ENCODE results near the gene ACSM6.

The ACSM6 gene

GRCh38 chr10:95253686-95254085 lies 59.6 kb downstream of the ACSM6 start:
- Histone ChIP-seq H3K4me3 (ENCODE audit: insufficient read depth, low read depth, low read length) (no peak overlapping the region), H3K27me3 (ENCODE audit: control insufficient read depth, insufficient read depth, low read length, poor library complexity, severe bottlenecking) (no peaks in the 10 kb centered on the region), H3K27ac (ENCODE audit: insufficient read depth, low read depth, low read length, poor library complexity, severe bottlenecking) (no peak overlapping the region), H3K36me3 (ENCODE audit: control insufficient read depth, insufficient read depth, low read length) (peaks cover 10% of the 10 kb centered on the region), H3K4me1 (ENCODE audit: control insufficient read depth, insufficient read depth, low read length) (no peaks in the 10 kb centered on the region), H3K9me3 (ENCODE audit: control insufficient read depth, low read length) (no peaks in the 10 kb centered on the region)
- 100% methylated on average over 1 of the region's 2 CpGs; no CpG with 5 or more reads in 1 of the 2 experiments for WGBS, 2 experiments

DNA sequence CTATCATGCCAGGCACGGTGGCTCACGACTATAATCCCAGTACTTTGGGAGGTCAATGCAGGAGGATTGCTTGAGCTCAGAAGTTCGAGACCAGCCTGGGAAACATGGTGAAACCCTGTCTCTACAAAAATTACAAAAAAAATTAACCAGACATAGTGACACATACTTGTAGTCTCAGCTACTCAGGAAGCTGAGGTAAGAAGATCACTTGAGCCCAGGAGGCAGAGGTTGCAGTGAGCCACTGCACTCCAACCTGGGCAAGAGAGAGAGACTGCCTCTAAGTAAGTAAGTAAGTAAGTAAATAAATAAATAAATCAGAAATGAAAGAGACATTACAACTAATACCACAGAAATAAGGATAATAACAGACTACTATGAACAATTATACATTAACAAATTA lies 60.6 kb downstream of the ACSM6 start:
- no peaks in the 10 kb centered on the region for H3K27me3 ChIP-seq (ENCODE audit: control insufficient read depth, insufficient read depth, low read length, poor library complexity, severe bottlenecking)
- no peak overlapping the region for H3K27ac ChIP-seq (ENCODE audit: insufficient read depth, low read depth, low read length, poor library complexity, severe bottlenecking)
- H3K4me3 ChIP-seq (ENCODE audit: insufficient read depth, low read depth, low read length) = no peak overlapping the region
- WGBS, 2 experiments = 93 to 94% methylated on average over 3 of the region's 3 CpGs
- H3K9me3 ChIP-seq (ENCODE audit: control insufficient read depth, low read length) = no peaks in the 10 kb centered on the region
- H3K4me1 ChIP-seq (ENCODE audit: control insufficient read depth, insufficient read depth, low read length) = no peaks in the 10 kb centered on the region
- H3K36me3 ChIP-seq (ENCODE audit: control insufficient read depth, insufficient read depth, low read length) = peaks cover 14% of the 10 kb centered on the region

DNA sequence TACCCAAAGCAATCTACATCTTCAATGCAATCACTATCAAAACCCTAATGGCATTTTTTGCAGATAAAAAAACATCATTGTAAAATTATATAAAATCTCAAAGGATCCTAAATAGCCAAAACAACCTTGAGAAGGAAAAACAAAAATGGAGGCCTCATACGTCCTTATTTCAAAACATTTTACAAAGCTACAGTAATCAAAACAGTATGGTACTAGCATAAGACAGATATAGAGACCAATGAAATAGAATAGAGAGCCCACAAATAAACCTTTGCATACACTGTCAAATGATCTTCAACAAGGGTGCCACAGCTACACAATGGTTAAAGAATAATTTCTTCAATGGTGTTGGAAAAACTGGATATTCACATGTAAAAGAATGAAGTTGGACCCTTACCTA lies 62.2 kb downstream of the ACSM6 start:
- no peak overlapping the region for H3K4me3 ChIP-seq (ENCODE audit: insufficient read depth, low read depth, low read length)
- peaks cover 18% of the 10 kb centered on the region for H3K36me3 ChIP-seq (ENCODE audit: control insufficient read depth, insufficient read depth, low read length)
- WGBS, 2 experiments = 100% methylated on average over 1 of the region's 1 CpG; no CpG with 5 or more reads in 1 of the 2 experiments
- no peaks in the 10 kb centered on the region for H3K27me3 ChIP-seq (ENCODE audit: control insufficient read depth, insufficient read depth, low read length, poor library complexity, severe bottlenecking)
- H3K9me3 ChIP-seq (ENCODE audit: control insufficient read depth, low read length) = no peaks in the 10 kb centered on the region
- H3K4me1 ChIP-seq (ENCODE audit: control insufficient read depth, insufficient read depth, low read length) = no peaks in the 10 kb centered on the region
- no peak overlapping the region for H3K27ac ChIP-seq (ENCODE audit: insufficient read depth, low read depth, low read length, poor library complexity, severe bottlenecking)

GRCh38 chr10:95257849-95258248 lies 63.8 kb downstream of the ACSM6 start:
- Histone ChIP-seq H3K4me3 (ENCODE audit: insufficient read depth, low read depth, low read length) (no peak overlapping the region), H3K27me3 (ENCODE audit: control insufficient read depth, insufficient read depth, low read length, poor library complexity, severe bottlenecking) (no peaks in the 10 kb centered on the region), H3K27ac (ENCODE audit: insufficient read depth, low read depth, low read length, poor library complexity, severe bottlenecking) (no peak overlapping the region), H3K9me3 (ENCODE audit: control insufficient read depth, low read length) (no peaks in the 10 kb centered on the region), H3K36me3 (ENCODE audit: control insufficient read depth, insufficient read depth, low read length) (peaks cover 18% of the 10 kb centered on the region), H3K4me1 (ENCODE audit: control insufficient read depth, insufficient read depth, low read length) (no peaks in the 10 kb centered on the region)
- WGBS, 2 experiments = 96 to 98% methylated on average over 4 to 5 of the region's 7 CpGs

GRCh38 chr10:95260397-95260881 lies 66.4 kb downstream of the ACSM6 start:
- H3K27ac ChIP-seq (ENCODE audit: insufficient read depth, low read depth, low read length, poor library complexity, severe bottlenecking) = no peak overlapping the region

GRCh38 chr10:95260909-95261552 lies 67.0 kb downstream of the ACSM6 start:
- no peak overlapping the region for H3K27ac ChIP-seq (ENCODE audit: insufficient read depth, low read depth, low read length, poor library complexity, severe bottlenecking)
- H3K4me3 ChIP-seq (ENCODE audit: insufficient read depth, low read depth, low read length) = no peak overlapping the region
- no peaks in the 10 kb centered on the region for H3K27me3 ChIP-seq (ENCODE audit: control insufficient read depth, insufficient read depth, low read length, poor library complexity, severe bottlenecking)
- H3K36me3 ChIP-seq (ENCODE audit: control insufficient read depth, insufficient read depth, low read length) = peaks cover 18% of the 10 kb centered on the region
- H3K4me1 ChIP-seq (ENCODE audit: control insufficient read depth, insufficient read depth, low read length) = peaks cover 10% of the 10 kb centered on the region
- WGBS, 2 experiments = 88 to 95% methylated on average over 4 of the region's 4 CpGs
- H3K9me3 ChIP-seq (ENCODE audit: control insufficient read depth, low read length) = no peaks in the 10 kb centered on the region

More at GRCh38 chr10:95260397-95260881, 66.4 kb downstream of the ACSM6 start:
- H3K36me3 ChIP-seq (ENCODE audit: control insufficient read depth, insufficient read depth, low read length) = peaks cover 18% of the 10 kb centered on the region
- WGBS, 2 experiments = 74 to 88% methylated on average over 3 of the region's 3 CpGs
- no peaks in the 10 kb centered on the region for H3K27me3 ChIP-seq (ENCODE audit: control insufficient read depth, insufficient read depth, low read length, poor library complexity, severe bottlenecking)
- H3K4me1 ChIP-seq (ENCODE audit: control insufficient read depth, insufficient read depth, low read length) = peaks cover 10% of the 10 kb centered on the region
- H3K9me3 ChIP-seq (ENCODE audit: control insufficient read depth, low read length) = no peaks in the 10 kb centered on the region
- no peak overlapping the region for H3K4me3 ChIP-seq (ENCODE audit: insufficient read depth, low read depth, low read length)

DNA sequence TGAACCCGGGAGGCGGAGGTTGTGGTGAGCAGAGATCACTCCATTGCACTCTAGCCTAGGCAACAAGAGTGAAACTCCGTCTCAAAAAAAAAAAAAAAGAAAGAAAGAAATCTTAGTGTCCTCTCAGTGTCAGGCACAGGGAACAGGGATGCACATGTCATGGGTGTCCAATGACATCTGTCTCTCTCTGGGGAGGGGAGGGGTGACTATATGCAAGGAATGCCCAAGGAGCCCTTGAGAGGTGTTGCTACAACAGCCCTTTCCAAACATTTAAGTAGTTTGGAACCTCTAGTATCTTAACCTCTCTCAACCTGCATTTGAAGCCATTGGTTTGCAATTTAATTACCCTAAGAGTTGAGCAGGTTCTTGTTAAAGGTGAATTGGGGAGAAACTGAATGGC lies 67.9 kb downstream of the ACSM6 start:
- WGBS, 2 experiments = 92 to 95% methylated on average over 3 of the region's 3 CpGs
- no peaks in the 10 kb centered on the region for H3K9me3 ChIP-seq (ENCODE audit: control insufficient read depth, low read length)
- H3K4me1 ChIP-seq (ENCODE audit: control insufficient read depth, insufficient read depth, low read length) = peaks cover 10% of the 10 kb centered on the region
- H3K27me3 ChIP-seq (ENCODE audit: control insufficient read depth, insufficient read depth, low read length, poor library complexity, severe bottlenecking) = no peaks in the 10 kb centered on the region
- H3K27ac ChIP-seq (ENCODE audit: insufficient read depth, low read depth, low read length, poor library complexity, severe bottlenecking) = no peak overlapping the region
- no peak overlapping the region for H3K4me3 ChIP-seq (ENCODE audit: insufficient read depth, low read depth, low read length)
- peaks cover 18% of the 10 kb centered on the region for H3K36me3 ChIP-seq (ENCODE audit: control insufficient read depth, insufficient read depth, low read length)

- 77 to 82% methylated on average over 5 of the region's 5 CpGs for WGBS, 2 experiments
- H3K4me1 ChIP-seq (ENCODE audit: control insufficient read depth, insufficient read depth, low read length) = peaks cover 10% of the 10 kb centered on the region
- no peak overlapping the region for H3K4me3 ChIP-seq (ENCODE audit: insufficient read depth, low read depth, low read length)
- no peaks in the 10 kb centered on the region for H3K9me3 ChIP-seq (ENCODE audit: control insufficient read depth, low read length)
- H3K27me3 ChIP-seq (ENCODE audit: control insufficient read depth, insufficient read depth, low read length, poor library complexity, severe bottlenecking) = no peaks in the 10 kb centered on the region
- H3K36me3 ChIP-seq (ENCODE audit: control insufficient read depth, insufficient read depth, low read length) = peaks cover 14% of the 10 kb centered on the region
- H3K27ac ChIP-seq (ENCODE audit: insufficient read depth, low read depth, low read length, poor library complexity, severe bottlenecking) = no peak overlapping the region
Measured at GRCh38 chr10:95262763-95263518, 68.9 kb downstream of the ACSM6 start.

DNA sequence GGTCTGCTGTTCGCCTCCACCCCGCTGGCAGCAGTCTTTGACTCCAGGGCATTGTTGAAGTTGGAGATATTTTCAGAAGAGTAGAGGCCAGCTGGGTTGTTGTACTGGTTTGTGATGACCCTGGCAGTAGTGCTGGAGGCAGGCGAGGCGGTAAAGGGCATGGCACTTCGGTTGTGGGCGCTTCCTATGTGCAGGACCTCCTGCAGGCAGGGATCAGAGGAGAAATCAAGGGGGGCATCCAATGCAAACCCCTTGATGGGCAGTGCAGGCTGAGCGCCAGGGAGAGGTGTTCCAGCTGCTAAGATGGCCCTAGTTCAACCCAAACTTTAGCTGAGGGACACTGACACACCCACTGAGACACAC lies 69.8 kb downstream of the ACSM6 start:
- WGBS, 2 experiments = 78 to 79% methylated on average over 7 of the region's 7 CpGs
- Histone ChIP-seq H3K4me3 (ENCODE audit: insufficient read depth, low read depth, low read length) (no peak overlapping the region), H3K27me3 (ENCODE audit: control insufficient read depth, insufficient read depth, low read length, poor library complexity, severe bottlenecking) (no peaks in the 10 kb centered on the region), H3K9me3 (ENCODE audit: control insufficient read depth, low read length) (no peaks in the 10 kb centered on the region), H3K36me3 (ENCODE audit: control insufficient read depth, insufficient read depth, low read length) (peaks cover 8% of the 10 kb centered on the region), H3K27ac (ENCODE audit: insufficient read depth, low read depth, low read length, poor library complexity, severe bottlenecking) (no peak overlapping the region), H3K4me1 (ENCODE audit: control insufficient read depth, insufficient read depth, low read length) (peaks cover 10% of the 10 kb centered on the region)

DNA sequence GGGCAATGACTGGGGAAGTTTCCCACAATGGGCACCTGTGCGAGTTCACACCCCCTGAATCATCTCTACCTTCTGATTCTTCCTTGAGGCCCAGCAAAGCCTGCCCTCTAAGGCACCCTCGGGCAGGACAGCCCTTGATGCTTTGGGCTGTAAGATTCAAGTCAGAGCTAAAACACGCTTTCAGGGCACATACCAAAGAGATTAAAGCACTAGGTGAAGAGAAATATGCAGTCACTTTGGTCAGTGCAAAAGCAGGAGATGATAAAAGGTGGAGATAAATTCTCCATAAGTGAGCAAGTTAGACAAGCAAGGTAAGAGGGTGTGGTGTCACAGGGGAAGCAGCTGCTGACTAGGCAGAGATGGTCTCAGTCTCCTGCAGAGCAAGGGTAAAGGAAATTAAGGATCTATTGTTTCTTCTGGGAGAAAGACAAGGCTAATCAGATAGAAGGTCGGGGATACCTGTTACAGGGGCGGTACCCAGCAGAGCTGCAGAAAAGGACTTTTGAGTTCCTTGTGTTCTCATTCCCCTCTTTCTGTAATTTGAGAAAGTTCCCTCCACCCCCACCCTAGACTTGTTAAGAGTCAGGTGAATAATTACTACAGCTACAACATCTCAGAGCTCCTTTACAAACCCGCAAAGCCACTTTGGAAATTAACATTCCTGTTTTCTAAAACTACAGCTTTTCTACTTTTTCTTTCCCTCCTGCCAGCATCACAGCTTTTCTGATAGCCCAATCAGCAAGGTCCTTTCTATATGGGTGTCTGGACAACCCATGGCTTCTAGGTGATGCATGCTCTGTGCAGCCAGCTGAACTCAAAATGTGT lies 70.4 kb downstream of the ACSM6 start:
- H3K36me3 ChIP-seq (ENCODE audit: control insufficient read depth, insufficient read depth, low read length) = peaks cover 5% of the 10 kb centered on the region

More for the DNA sequence above, 70.4 kb downstream of the ACSM6 start:
- WGBS, 2 experiments = 29 to 38% methylated on average over 6 of the region's 6 CpGs
- peaks cover 10% of the 10 kb centered on the region for H3K4me1 ChIP-seq (ENCODE audit: control insufficient read depth, insufficient read depth, low read length)
- no peaks in the 10 kb centered on the region for H3K27me3 ChIP-seq (ENCODE audit: control insufficient read depth, insufficient read depth, low read length, poor library complexity, severe bottlenecking)
- H3K9me3 ChIP-seq (ENCODE audit: control insufficient read depth, low read length) = no peaks in the 10 kb centered on the region
- no peak overlapping the region for H3K4me3 ChIP-seq (ENCODE audit: insufficient read depth, low read depth, low read length)
- H3K27ac ChIP-seq (ENCODE audit: insufficient read depth, low read depth, low read length, poor library complexity, severe bottlenecking) = no peak overlapping the region
